Small intestine (tissue), 7 donors: Measurements from ENCODE around the gene HOMER2. TPM values are rescaled to one million over a fixed set of nuclear protein-coding genes. Genes with fewer than 3 reads are reported as not detected.

Experiments used
- DNase-seq, 2 donors: peaks; one replicate each; pipeline versions ENCODE4 v3.0.0 to v3.0.0-alpha.2; 2013
- FAIRE-seq: peaks from 2 replicates; lab custom pipeline; 2012; peaks lifted over from hg19 to GRCh38; lab: Jason Lieb, UNC
- H3K27ac ChIP-seq, 3 donors: one replicate each; pipeline ENCODE4 v1.5.1; 2013; ENCODE audit warnings: low read length in 2 of 3, mild to moderate bottlenecking in 2 of 3, control low read depth in 1 of 3, inconsistent platforms in 1 of 3, low read depth in 1 of 3, moderate library complexity in 1 of 3
- H3K27me3 ChIP-seq, 3 donors: one replicate each; pipeline ENCODE4 v1.6.1; 2013; ENCODE audit warnings: low read length in 3 of 3, inconsistent platforms in 1 of 3; ENCODE audit not compliant: control insufficient read depth in 3 of 3, insufficient read depth in 3 of 3
- H3K36me3 ChIP-seq, 3 donors: one replicate each; pipeline ENCODE4 v1.6.1; 2013; ENCODE audit warnings: low read length in 3 of 3, inconsistent platforms in 1 of 3, low read depth in 1 of 3, mild to moderate bottlenecking in 1 of 3, moderate library complexity in 1 of 3; ENCODE audit not compliant: control insufficient read depth in 3 of 3, insufficient read depth in 2 of 3
- H3K4me1 ChIP-seq, 3 donors: one replicate each; pipeline ENCODE4 v1.6.1; 2013; ENCODE audit warnings: low read length in 2 of 3, inconsistent platforms in 1 of 3, low read depth in 1 of 3, mild to moderate bottlenecking in 1 of 3, moderate library complexity in 1 of 3; ENCODE audit not compliant: control insufficient read depth in 3 of 3, insufficient read depth in 2 of 3
- H3K4me3 ChIP-seq, 3 donors: one replicate each; pipeline ENCODE4 v1.5.1; 2013; ENCODE audit warnings: low read length in 3 of 3, control low read depth in 1 of 3, inconsistent platforms in 1 of 3, low read depth in 1 of 3, mild to moderate bottlenecking in 1 of 3, moderate library complexity in 1 of 3
- H3K9me3 ChIP-seq, 2 donors: one replicate each; pipeline ENCODE4 v1.6.1; 2013; ENCODE audit warnings: low read depth in 1 of 2, low read length in 1 of 2; ENCODE audit not compliant: control insufficient read depth in 2 of 2, insufficient read depth in 1 of 2
- WGBS, 3 donors: extraction: QIAGEN DNeasy Blood & Tissue Kit; methylation state at CpG; one replicate each; pipeline ENCODE4 v1.1.7; 2013; 5-methylcytosine and 5-hydroxymethylcytosine counted together
- polyA plus RNA-seq, 4 donors: library from polyadenylated mRNA; stranded (reverse) in 3 of 4; unstranded in 1 of 4; fragments of 200-250 nt in 3 of 4; fragments of 120-200 nt in 1 of 4; gene quantifications; one replicate each; pipeline versions ENCODE4 v1.2.1 to v1.2.3, GENCODE V29; 2013
- donor health status: healthy with polysubstance abuse.
- donor health status: control.
- donor health status: control.
- donor health status: Bipolar disorder and iron deficiency.
- donor health status: healthy.

Gene HOMER2
- polyA plus RNA-seq, 4 donors = 2.2 to 5.1 (median 2.6) TPM

DNA sequence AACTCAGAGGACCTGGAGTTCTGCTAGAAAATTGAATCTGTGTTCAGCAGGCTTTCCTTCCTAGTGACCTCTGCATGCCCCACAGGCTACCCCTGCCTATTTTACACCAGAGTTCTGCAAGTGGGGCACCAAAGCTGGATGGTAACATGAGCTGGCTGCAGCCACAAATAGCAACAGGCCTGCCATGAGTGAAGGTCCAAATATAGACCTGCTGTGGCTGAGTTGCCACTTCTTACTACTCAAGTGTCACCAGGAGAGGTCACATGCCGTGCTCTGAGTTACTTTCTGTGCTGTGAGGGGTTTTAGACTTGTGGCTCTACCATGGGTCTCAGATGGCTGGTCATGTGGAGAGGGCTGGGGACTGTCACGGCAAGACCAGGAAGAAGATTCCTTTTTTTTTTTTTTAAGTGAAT lies 146.5 kb downstream of the HOMER2 start, which contains the start of gene FSD2:
Gene FSD2, minus strand, starts transcription at position 76 of the 413 bp plus-strand sequence. CDS start 18,679 bp downstream, outside the sequence.
- H3K36me3 ChIP-seq = no peaks in the 10 kb centered on the region
- DNase-seq (no peak), FAIRE-seq (no peak)
- no peaks in the 10 kb centered on the region for H3K27me3 ChIP-seq
- H3K4me1 ChIP-seq = peaks cover 0 to 4% (median 0%) of the 10 kb centered on the region in 3 donors
- H3K9me3 ChIP-seq = no peaks in the 10 kb centered on the region
- 75 to 92% (median 89%) methylated on average over 2 of the region's 2 CpGs for WGBS, 3 donors
- no peak within 1 kb of the TSS for H3K4me3 ChIP-seq
- no peak within 1 kb of the TSS for H3K27ac ChIP-seq

DNA sequence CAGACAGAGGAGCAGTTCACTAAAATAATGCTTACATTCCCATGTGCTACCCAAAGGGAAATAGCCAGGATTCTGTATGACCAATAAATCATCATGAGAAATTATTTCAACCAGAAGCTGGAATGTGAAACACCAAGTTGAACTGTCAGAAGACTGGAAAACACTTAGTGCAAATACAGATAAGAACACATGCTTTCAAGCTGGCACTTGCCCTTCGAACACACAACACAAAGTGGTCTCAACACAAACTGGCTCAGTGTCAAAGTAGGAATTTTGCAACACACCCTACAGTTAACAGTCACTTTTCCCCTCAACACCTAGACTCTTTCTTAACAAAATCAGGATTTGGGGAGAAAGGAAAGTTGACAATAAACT lies 148.0 kb downstream of the HOMER2 start:
- Histone ChIP-seq H3K27me3 (peaks cover 0 to 3% (median 0%) of the 10 kb centered on the region in 3 donors), H3K4me3 (no peak overlapping the region), H3K27ac (no peak overlapping the region), H3K36me3 (no peaks in the 10 kb centered on the region), H3K9me3 (no peaks in the 10 kb centered on the region), H3K4me1 (peaks cover 0 to 4% (median 0%) of the 10 kb centered on the region in 3 donors)
- 43 to 59% (median 45%) methylated on average over 1 of the region's 1 CpG for WGBS, 3 donors
- DNase-seq (no peak), FAIRE-seq (no peak)

DNA sequence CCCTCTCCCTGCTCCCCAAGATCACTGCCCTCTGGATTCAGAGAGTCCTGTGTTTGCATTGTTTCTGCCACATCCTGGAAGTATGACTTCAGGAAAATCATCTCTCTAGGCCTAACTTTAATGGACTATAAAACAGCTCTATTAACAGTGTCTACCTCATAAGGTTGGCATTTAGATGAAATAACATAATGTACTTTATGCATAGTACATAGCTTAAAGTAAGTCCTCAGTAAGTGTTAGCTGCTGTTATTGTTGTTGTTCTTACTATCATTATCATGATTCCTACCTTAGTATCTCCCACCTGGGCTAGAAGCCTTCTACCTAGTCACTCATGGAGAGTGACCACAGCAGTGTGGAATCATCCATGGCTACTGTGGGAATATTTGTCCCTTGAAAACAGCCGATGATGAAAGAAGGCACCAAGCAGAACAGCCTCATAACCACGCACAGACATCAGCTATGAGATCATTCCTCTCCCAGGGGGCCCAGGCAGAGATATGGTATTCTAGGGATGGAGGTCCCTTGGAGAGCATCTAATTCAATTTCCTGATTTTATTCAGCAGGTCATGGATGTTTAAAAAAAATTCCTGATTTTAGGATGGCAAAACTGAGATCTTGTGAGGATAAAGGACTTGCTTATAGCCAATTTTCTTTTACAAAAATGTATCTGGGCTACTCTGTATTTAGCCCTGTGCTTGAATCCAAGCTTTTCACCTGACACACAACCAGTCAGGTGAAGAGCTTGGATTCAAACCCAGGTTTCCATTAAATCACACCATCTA lies 148.5 kb downstream of the HOMER2 start:
- no peaks in the 10 kb centered on the region for H3K9me3 ChIP-seq
- H3K36me3 ChIP-seq = no peaks in the 10 kb centered on the region
- FAIRE-seq (no peak), DNase-seq (no peak)
- peaks cover 0 to 3% (median 0%) of the 10 kb centered on the region in 3 donors for H3K27me3 ChIP-seq
- peaks cover 0 to 2% (median 0%) of the 10 kb centered on the region in 3 donors for H3K4me1 ChIP-seq
- H3K4me3 ChIP-seq = no peak overlapping the region
- no peak overlapping the region for H3K27ac ChIP-seq
- WGBS, 3 donors = 85 to 92% (median 91%) methylated on average over 2 of the region's 2 CpGs

DNA sequence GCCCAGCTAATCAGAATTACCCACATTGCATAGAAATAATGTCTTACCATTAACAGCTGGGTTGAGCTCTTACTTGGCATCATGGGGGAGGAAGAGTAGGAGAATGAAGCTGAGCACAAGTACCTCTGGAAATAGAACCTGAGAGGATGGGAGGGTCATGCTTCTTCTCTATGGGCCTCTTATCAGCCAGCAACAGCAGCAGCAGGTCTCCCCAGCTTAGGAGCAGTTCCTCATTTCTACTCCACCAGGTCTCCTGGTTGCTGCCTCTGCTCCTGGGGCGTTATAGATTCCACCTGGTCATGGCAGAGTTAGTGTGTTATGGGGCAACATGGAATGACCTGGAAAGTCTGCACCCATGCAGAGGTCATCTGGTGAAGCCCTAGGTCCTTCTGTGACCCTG lies 150.0 kb downstream of the HOMER2 start:
- 53 to 74% (median 60%) methylated on average over 1 of the region's 1 CpG for WGBS, 3 donors

DNA sequence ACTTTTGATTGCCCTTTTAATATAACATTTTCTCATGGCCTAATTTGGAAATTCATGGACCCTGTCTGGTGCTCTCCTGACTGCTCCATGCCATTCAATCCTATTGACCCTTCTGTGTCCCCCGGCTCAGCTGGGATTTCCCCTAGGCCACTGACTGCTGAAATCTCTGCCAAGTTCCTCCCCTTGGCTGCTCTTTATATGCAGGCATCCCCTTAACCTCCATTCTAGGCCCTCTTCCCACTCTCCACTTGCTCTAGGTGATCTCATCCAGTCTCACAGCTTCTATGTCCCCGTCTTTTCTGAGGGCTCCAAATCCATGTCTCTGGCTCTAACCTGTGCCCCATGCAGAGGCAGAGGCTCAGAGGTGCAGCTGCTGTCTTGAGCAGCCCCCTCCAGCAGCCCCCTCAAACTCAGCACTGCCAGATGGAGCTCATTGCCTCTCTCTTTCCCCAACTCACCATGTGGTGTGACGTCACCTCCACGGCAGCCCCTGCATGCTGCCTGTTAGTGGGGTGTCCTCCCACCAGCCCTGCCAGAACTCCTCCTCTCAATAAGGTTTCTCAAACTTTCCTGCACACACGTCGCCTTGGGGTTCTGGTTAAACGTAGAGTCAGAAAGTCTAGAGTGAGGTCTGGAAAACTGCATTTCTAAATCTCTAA lies 153.2 kb downstream of the HOMER2 start:
- Histone ChIP-seq H3K4me3 (no peak overlapping the region), H3K27ac (no peak overlapping the region), H3K4me1 (no peaks in the 10 kb centered on the region), H3K9me3 (no peaks in the 10 kb centered on the region), H3K27me3 (peaks cover 0 to 6% (median 0%) of the 10 kb centered on the region in 3 donors), H3K36me3 (no peaks in the 10 kb centered on the region)
- FAIRE-seq (no peak), DNase-seq (no peak)
- WGBS, 3 donors = 78 to 83% (median 80%) methylated on average over 7 of the region's 7 CpGs

More for the DNA sequence above, 150.0 kb downstream of the HOMER2 start:
- FAIRE-seq (no peak), DNase-seq (no peak)
- Histone ChIP-seq H3K4me1 (no peaks in the 10 kb centered on the region), H3K27me3 (peaks cover 0 to 6% (median 0%) of the 10 kb centered on the region in 3 donors), H3K9me3 (no peaks in the 10 kb centered on the region), H3K36me3 (no peaks in the 10 kb centered on the region), H3K4me3 (no peak overlapping the region), H3K27ac (no peak overlapping the region)

Other genes starting within 250 kb of the HOMER2 start
- gene AP3B2, start 242.8 kb downstream of the HOMER2 start, polyA plus RNA-seq = 1 to 10 TPM in 2 of 4 donors, not detected in 2; 2.8 to 6.8 TPM
- gene FSD2, start 146.7 kb downstream of the HOMER2 start, polyA plus RNA-seq = under 1 TPM in 2 of 4 donors, not detected in 2; 0.18 to 0.45 TPM
- 10 to 100 TPM in 1 of 4 donors, 1 to 10 TPM in 3; 4.5 to 12.5 (median 6.2) TPM for gene WHAMM, start 143.1 kb downstream of the HOMER2 start, polyA plus RNA-seq
- gene RAMAC, start 33.5 kb upstream of the HOMER2 start, polyA plus RNA-seq = 10 to 100 TPM; 18.2 to 28.8 (median 20.2) TPM
- gene C15orf40, start 58.9 kb upstream of the HOMER2 start, polyA plus RNA-seq = 10 to 100 TPM; 21.8 to 53.5 (median 32.8) TPM
- 10 to 100 TPM; 30.1 to 66.5 (median 35.2) TPM for gene BTBD1, start 114.5 kb upstream of the HOMER2 start, polyA plus RNA-seq
- 1 to 10 TPM in 2 of 4 donors, under 1 TPM in 2; 0.45 to 4.7 (median 1.3) TPM for gene TM6SF1, start 154.9 kb upstream of the HOMER2 start, polyA plus RNA-seq